ENCODE data around the gene PGLYRP3.

GRCh38 chr1:153292740-153293479 is 19.8 kb downstream of the PGLYRP3 start:
- TF ChIP-seq GATA2 (IDR thresholded peaks at IDR 0.05; ENCODE audit: low read depth, low read length) = no peak
- no peak for TF ChIP-seq GATA3 (IDR thresholded peaks at IDR 0.05; ENCODE audit: low read depth, low read length)

Data from SH-SY5Y (cell line).